Peyer's patch (tissue), 4 donors: ENCODE measurements around the gene MRPL53.

Experiments
- POLR2A ChIP-seq, 2 donors: fragments of 450-650 bp; IDR thresholded peaks; one replicate each; pipeline ENCODE4 v1.5.1; 2017; ENCODE audit warnings: antibody characterized with exemption in 2 of 2, mild to moderate bottlenecking in 2 of 2, moderate library complexity in 2 of 2
- TF ChIP-seq, protein P1 (sequence below), 6 experiments: fragments of 450-650 bp in 4 of 6; fragments of 200-600 bp in 2 of 6; sonication (generic) in 1 of 6; IDR thresholded peaks; one replicate each; pipeline ENCODE4 v1.5.1; 2017 to 2019; ENCODE audit warnings: antibody characterized with exemption in 6 of 6, mild to moderate bottlenecking in 3 of 6, moderate library complexity in 1 of 6

DNA sequence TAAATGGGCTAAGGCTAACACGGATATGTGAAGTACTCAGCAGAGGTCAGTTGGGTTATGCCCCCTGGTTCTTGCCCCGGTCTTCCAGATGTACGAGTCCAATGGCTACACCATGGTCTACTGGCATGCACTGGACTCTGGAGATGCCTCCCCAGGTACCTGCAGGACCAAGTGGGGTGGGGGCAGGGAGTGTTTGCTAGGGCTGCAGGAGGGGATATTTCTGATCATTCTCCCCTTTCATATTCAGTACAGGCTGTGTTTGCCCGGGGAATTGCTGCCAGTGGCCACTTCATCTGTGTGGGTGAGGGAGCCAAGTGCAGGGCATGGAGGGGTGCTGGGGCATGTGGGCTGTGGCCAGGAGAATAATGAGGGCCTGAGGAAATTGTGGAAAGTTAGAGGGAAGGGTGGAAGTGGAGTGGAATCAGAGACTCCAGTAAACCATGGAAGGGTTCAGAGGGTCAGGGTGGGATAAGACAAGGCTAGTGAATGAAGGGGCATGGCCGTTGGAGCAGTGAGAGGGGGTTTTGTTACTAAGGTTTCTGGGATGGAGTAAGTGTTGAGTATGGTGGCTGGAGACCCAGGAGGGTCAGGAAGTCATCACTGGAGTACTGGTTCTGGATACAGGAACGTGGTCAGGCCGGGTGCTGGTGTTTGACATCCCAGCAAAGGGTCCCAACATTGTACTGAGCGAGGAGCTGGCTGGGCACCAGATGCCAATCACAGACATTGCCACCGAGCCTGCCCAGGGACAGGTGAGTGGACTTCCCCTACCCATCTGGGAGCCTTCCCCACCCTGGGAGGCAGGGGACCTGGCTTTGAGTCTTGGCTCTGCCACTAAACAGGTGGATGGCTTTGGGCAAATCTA, 49.0 kb downstream of the MRPL53 start:
- TF ChIP-seq, protein P1, sequence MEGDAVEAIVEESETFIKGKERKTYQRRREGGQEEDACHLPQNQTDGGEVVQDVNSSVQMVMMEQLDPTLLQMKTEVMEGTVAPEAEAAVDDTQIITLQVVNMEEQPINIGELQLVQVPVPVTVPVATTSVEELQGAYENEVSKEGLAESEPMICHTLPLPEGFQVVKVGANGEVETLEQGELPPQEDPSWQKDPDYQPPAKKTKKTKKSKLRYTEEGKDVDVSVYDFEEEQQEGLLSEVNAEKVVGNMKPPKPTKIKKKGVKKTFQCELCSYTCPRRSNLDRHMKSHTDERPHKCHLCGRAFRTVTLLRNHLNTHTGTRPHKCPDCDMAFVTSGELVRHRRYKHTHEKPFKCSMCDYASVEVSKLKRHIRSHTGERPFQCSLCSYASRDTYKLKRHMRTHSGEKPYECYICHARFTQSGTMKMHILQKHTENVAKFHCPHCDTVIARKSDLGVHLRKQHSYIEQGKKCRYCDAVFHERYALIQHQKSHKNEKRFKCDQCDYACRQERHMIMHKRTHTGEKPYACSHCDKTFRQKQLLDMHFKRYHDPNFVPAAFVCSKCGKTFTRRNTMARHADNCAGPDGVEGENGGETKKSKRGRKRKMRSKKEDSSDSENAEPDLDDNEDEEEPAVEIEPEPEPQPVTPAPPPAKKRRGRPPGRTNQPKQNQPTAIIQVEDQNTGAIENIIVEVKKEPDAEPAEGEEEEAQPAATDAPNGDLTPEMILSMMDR (IDR thresholded peaks at IDR 0.05), result no peak
- no peak for TF ChIP-seq POLR2A (IDR thresholded peaks at IDR 0.05)
